22Rv1 (cell line): ENCODE results near the gene NAGK.

Source experiments
- CTCF ChIP-seq: fragments of 450-650 bp; IDR thresholded peaks from 2 replicates; pipeline ENCODE4 v1.5.1; 2017; ENCODE audit warnings: mild to moderate bottlenecking
- ZFX ChIP-seq: fragments of 450-650 bp; IDR thresholded peaks from 2 replicates; pipeline ENCODE4 v1.6.1; 2017; ENCODE audit warnings: antibody characterized with exemption, borderline replicate concordance

GRCh38 chr2:71126957-71127356, 58.5 kb downstream of the NAGK start:
- no peak for TF ChIP-seq CTCF
- no peak for TF ChIP-seq ZFX
